BLaER1 treated with 17β-estradiol and CSF1 and Interleukin-3, amounts not matched to agents 10 nM and 100 nM (cell line): ENCODE results near the gene IKZF3.

Experiments
- H3K27ac ChIP-seq, 11 experiments: shearing (Covaris generic); formaldehyde crosslinking; 2 replicates each; pipeline ENCODE4 v1.8.1; 2022
- H3K27me3 ChIP-seq, 11 experiments: shearing (Covaris generic); formaldehyde crosslinking; 2 replicates each; pipeline ENCODE4 v1.8.1; 2022
- H3K36me3 ChIP-seq, 11 experiments: shearing (Covaris generic); formaldehyde crosslinking; 2 replicates each; pipeline ENCODE4 v1.8.1; 2022
- H3K4me1 ChIP-seq, 10 experiments: shearing (Covaris generic); formaldehyde crosslinking; 2 replicates each; pipeline ENCODE4 v1.8.1; 2022
- H3K4me2 ChIP-seq, 11 experiments: shearing (Covaris generic); formaldehyde crosslinking; 2 replicates each; pipeline ENCODE4 v1.8.1; 2022
- H3K4me3 ChIP-seq, 10 experiments: shearing (Covaris generic); formaldehyde crosslinking; 2 replicates each; pipeline ENCODE4 v1.8.1; 2022
- H3K9ac ChIP-seq, 11 experiments: shearing (Covaris generic); formaldehyde crosslinking; 2 replicates each; pipeline ENCODE4 v1.8.1; 2022
- H3K9me3 ChIP-seq, 11 experiments: shearing (Covaris generic); formaldehyde crosslinking; replicated peaks in 1 of 11; 2 replicates each; pipeline ENCODE4 v1.8.1; 2022
- H4K20me1 ChIP-seq, 11 experiments: shearing (Covaris generic); formaldehyde crosslinking; 2 replicates each; pipeline ENCODE4 v1.8.1; 2022
- Cebpa-rat ChIP-seq, 11 experiments: shearing (Covaris generic); IDR thresholded peaks; 2 replicates each; pipeline ENCODE4 v1.8.1; 2022

The IKZF3 gene

GRCh38 chr17:39793301-39793872, 70.7 kb downstream of the IKZF3 start:
- Histone ChIP-seq H3K9me3 (no peaks in the 10 kb centered on the region), H3K4me1 (peaks cover 0 to 61% (median 38%) of the 10 kb centered on the region in 10 experiments; a peak in 16 of 20 replicates), H3K4me3 (no peak overlapping the region), H3K27ac (peak overlapping the region in 5 of 11 experiments; percentile 2 to 84 (median 79); a peak in 7 of 22 replicates), H3K4me2 (peak overlapping the region in 9 of 11 experiments; percentile 18 to 87 (median 70); a peak in 16 of 22 replicates), H4K20me1 (no peaks in the 10 kb centered on the region), H3K9ac (peak overlapping the region in 1 of 11 experiments; percentile 62; a peak in 1 of 22 replicates), H3K27me3 (no peaks in the 10 kb centered on the region), H3K36me3 (no peaks in the 10 kb centered on the region)
- no peak for TF ChIP-seq Cebpa-rat (IDR thresholded peaks at IDR 0.05)

- no peaks in the 10 kb centered on the region for H3K27me3 ChIP-seq
- no peaks in the 10 kb centered on the region for H4K20me1 ChIP-seq
- no peaks in the 10 kb centered on the region for H3K9me3 ChIP-seq
- no peak for TF ChIP-seq Cebpa-rat (IDR thresholded peaks at IDR 0.05)
- H3K4me1 ChIP-seq: peaks cover 0 to 68% (median 41%) of the 10 kb centered on the region in 10 experiments; a peak in 16 of 20 replicates
- H3K4me2 ChIP-seq: peak overlapping the region in 9 of 11 experiments; percentile 18 to 87 (median 70); a peak in 15 of 22 replicates
- peak overlapping the region in 3 of 11 experiments; percentile 79 to 84 (median 81); a peak in 4 of 22 replicates for H3K27ac ChIP-seq
- H3K36me3 ChIP-seq: no peaks in the 10 kb centered on the region
- H3K4me3 ChIP-seq: no peak overlapping the region
- no peak overlapping the region for H3K9ac ChIP-seq
Observed at GRCh38 chr17:39792526-39793221, 71.4 kb downstream of the IKZF3 start.

- H3K27me3 ChIP-seq: no peaks in the 10 kb centered on the region
- H3K36me3 ChIP-seq: no peaks in the 10 kb centered on the region
- H3K4me2 ChIP-seq: peak overlapping the region in 4 of 11 experiments; percentile 67 to 86 (median 76); a peak in 5 of 22 replicates
Observed at GRCh38 chr17:39791111-39791992, 72.8 kb downstream of the IKZF3 start.

GRCh38 chr17:39787743-39788484, 76.2 kb downstream of the IKZF3 start:
- no peaks in the 10 kb centered on the region for H3K36me3 ChIP-seq

More at GRCh38 chr17:39791111-39791992, 72.8 kb downstream of the IKZF3 start:
- Histone ChIP-seq H3K9ac (no peak overlapping the region), H4K20me1 (no peaks in the 10 kb centered on the region), H3K4me1 (peaks cover 0 to 80% (median 52%) of the 10 kb centered on the region in 10 experiments; a peak in 16 of 20 replicates), H3K9me3 (no peaks in the 10 kb centered on the region), H3K4me3 (no peak overlapping the region), H3K27ac (no peak overlapping the region)
- TF ChIP-seq Cebpa-rat (IDR thresholded peaks at IDR 0.05): no peak

GRCh38 chr17:39787041-39787440, 77.1 kb downstream of the IKZF3 start:
- Histone ChIP-seq H3K4me2 (peak overlapping the region in 6 of 11 experiments; percentile 12 to 65 (median 34); a peak in 12 of 22 replicates), H3K36me3 (no peaks in the 10 kb centered on the region), H4K20me1 (no peaks in the 10 kb centered on the region; a peak in 1 of 22 replicates), H3K4me3 (no peak overlapping the region), H3K27me3 (peaks cover 0 to 9% (median 0%) of the 10 kb centered on the region in 11 experiments; a peak in 7 of 22 replicates), H3K4me1 (peaks cover 0 to 49% (median 20%) of the 10 kb centered on the region in 10 experiments; a peak in 17 of 20 replicates), H3K9ac (no peak overlapping the region), H3K9me3 (no peaks in the 10 kb centered on the region), H3K27ac (no peak overlapping the region)
- TF ChIP-seq Cebpa-rat (IDR thresholded peaks at IDR 0.05): no peak

More at GRCh38 chr17:39787743-39788484, 76.2 kb downstream of the IKZF3 start:
- Histone ChIP-seq H3K27ac (no peak overlapping the region), H4K20me1 (no peaks in the 10 kb centered on the region; a peak in 1 of 22 replicates), H3K9ac (no peak overlapping the region), H3K9me3 (no peaks in the 10 kb centered on the region), H3K27me3 (0 out of 22 replicates have a peak, but pooled peaks cover 0 to under 1% (median 0%) of the 10 kb centered on the region in 11 experiments), H3K4me2 (peak overlapping the region in 6 of 11 experiments; percentile 12 to 65 (median 34); a peak in 11 of 22 replicates), H3K4me3 (no peak overlapping the region), H3K4me1 (peaks cover 0 to 53% (median 24%) of the 10 kb centered on the region in 10 experiments; a peak in 16 of 20 replicates)
- TF ChIP-seq Cebpa-rat (IDR thresholded peaks at IDR 0.05): no peak

GRCh38 chr17:39782980-39783379, 81.1 kb downstream of the IKZF3 start:
- Histone ChIP-seq H3K27ac (no peak overlapping the region), H3K4me2 (peak overlapping the region in 5 of 11 experiments; percentile 13 to 47 (median 23); a peak in 5 of 22 replicates), H3K36me3 (no peaks in the 10 kb centered on the region), H3K27me3 (peaks cover 0 to 42% (median 0%) of the 10 kb centered on the region in 11 experiments; a peak in 8 of 22 replicates), H3K4me3 (no peak overlapping the region), H3K9ac (no peak overlapping the region), H4K20me1 (no peaks in the 10 kb centered on the region; a peak in 1 of 22 replicates), H3K4me1 (peaks cover 8 to 44% (median 28%) of the 10 kb centered on the region in 10 experiments; a peak in 19 of 20 replicates), H3K9me3 (no peaks in the 10 kb centered on the region)
- no peak for TF ChIP-seq Cebpa-rat (IDR thresholded peaks at IDR 0.05)

- peak overlapping the region in 9 of 11 experiments; percentile 13 to 47 (median 26); a peak in 10 of 22 replicates for H3K4me2 ChIP-seq
- no peak overlapping the region for H3K9ac ChIP-seq
- no peaks in the 10 kb centered on the region for H3K9me3 ChIP-seq
- H4K20me1 ChIP-seq: no peaks in the 10 kb centered on the region; a peak in 1 of 22 replicates
- H3K36me3 ChIP-seq: no peaks in the 10 kb centered on the region
- H3K27me3 ChIP-seq: peaks cover 0 to 45% (median 0%) of the 10 kb centered on the region in 11 experiments; a peak in 8 of 22 replicates
- peaks cover 8 to 39% (median 26%) of the 10 kb centered on the region in 10 experiments; a peak in 19 of 20 replicates for H3K4me1 ChIP-seq
- H3K27ac ChIP-seq: no peak overlapping the region
- H3K4me3 ChIP-seq: no peak overlapping the region
- TF ChIP-seq Cebpa-rat (IDR thresholded peaks at IDR 0.05): no peak
Observed at GRCh38 chr17:39782481-39782880, 81.6 kb downstream of the IKZF3 start.

- no peak for TF ChIP-seq Cebpa-rat (IDR thresholded peaks at IDR 0.05)
- Histone ChIP-seq H3K9me3 (no peaks in the 10 kb centered on the region), H3K9ac (no peak overlapping the region), H3K4me3 (no peak overlapping the region), H3K4me2 (peak overlapping the region in 7 of 11 experiments; percentile 13 to 66 (median 39); a peak in 9 of 22 replicates), H3K27ac (no peak overlapping the region), H3K36me3 (no peaks in the 10 kb centered on the region), H4K20me1 (no peaks in the 10 kb centered on the region; a peak in 1 of 22 replicates), H3K27me3 (peaks cover 0 to 45% (median 0%) of the 10 kb centered on the region in 11 experiments; a peak in 8 of 22 replicates), H3K4me1 (peaks cover 8 to 32% (median 20%) of the 10 kb centered on the region in 10 experiments; a peak in 18 of 20 replicates)
Observed at GRCh38 chr17:39781861-39782213, 82.3 kb downstream of the IKZF3 start.
